Measurements from ENCODE around the gene PHLDA2. TPM values are rescaled to one million over a fixed set of nuclear protein-coding genes. Genes with fewer than 3 reads are reported as not detected.
A peak's percentile ranks its signal among the peaks of the same experiment; 100 is the strongest.

PHLDA2 gene
- total and polyA plus RNA-seq, 9 of the 15 experiments (the other 6 are each of a cell fraction or from before 2014, with no cell fraction given), result 0.43 to 42.4 (median 4.7) TPM

GRCh38 chr11:2901854-2902783 is 27.1 kb downstream of the PHLDA2 start:
- ATAC-seq (peak; percentile 97), FAIRE-seq (peak; percentile 85), DNase-seq (ENCODE audit: extremely low read depth in 1 of 4, low spot score in 3 of 4) (peak; percentile 96 to 98 (median 97))
- H3K9me3 ChIP-seq (replicated peaks; ENCODE audit: control insufficient read depth, insufficient read depth, low read depth, low read length), result no peaks in the 10 kb centered on the region
- peak overlapping the region; percentile 87 for H3K27ac ChIP-seq (ENCODE audit: extremely low read depth, low read depth, low read length)
- H3K4me1 ChIP-seq (replicated peaks in 1 of 2; ENCODE audit: control insufficient read depth in 2 of 2, insufficient read depth in 2 of 2, low read length in 2 of 2), result peaks cover 33 to 68% of the 10 kb centered on the region in 2 experiments
- WGBS (ENCODE audit: insufficient coverage, low coverage, missing lambda C conversion rate), result 4% methylated on average over 27 of the region's 58 CpGs
- POLR2A ChIA-PET, result interaction anchor here (0.6 to 1.1 kb wide), 3 partner anchors 27 to 42 kb away, joined by 3 to 5 read pairs (median 4); partner anchors contain the start of gene PHLDA2
- peak overlapping the region; percentile 89 for H3K4me2 ChIP-seq (ENCODE audit: insufficient read depth, low read length)
- intact Hi-C loops (cut with micrococcal nuclease), result no loop called here
- 0 out of 3 replicates have a peak, but pooled peaks cover 2% of the 10 kb centered on the region for H3K79me2 ChIP-seq (ENCODE audit: control insufficient read depth, insufficient read depth, low read length)
- H4K20me1 ChIP-seq (replicated peaks; ENCODE audit: control insufficient read depth, insufficient read depth, low read length), result no peaks in the 10 kb centered on the region
- CTCF ChIA-PET (ENCODE audit: low intra/inter-chr PET ratio), result no interaction called here
- peak overlapping the region; percentile 88 for H2AFZ ChIP-seq (ENCODE audit: low read depth, low read length)
- H3K9me1 ChIP-seq (ENCODE audit: control insufficient read depth, insufficient read depth, low read length), result no peaks in the 10 kb centered on the region
- in situ Hi-C loops (cut with MboI), result no loop called here
- no peaks in the 10 kb centered on the region for H3K36me3 ChIP-seq (ENCODE audit: control insufficient read depth, insufficient read depth, low read length)
- H3K9ac ChIP-seq (ENCODE audit: insufficient read depth in 1 of 2, low read depth in 2 of 2, low read length in 2 of 2), result peak overlapping the region; percentile 74 to 92
- H3K4me3 ChIP-seq, result peak overlapping the region; percentile 87
- no peaks in the 10 kb centered on the region for H3K27me3 ChIP-seq (ENCODE audit: control insufficient read depth in 2 of 2, insufficient read depth in 2 of 2, low read length in 2 of 2)
- TSS peak; percentile 37 for BruUV-seq (replicated peaks)
- TF ChIP-seq NELFE (IDR thresholded peaks at IDR 0.05; ENCODE audit: insufficient read depth, insufficient read length) (no peak), CBX8 (IDR thresholded peaks at IDR 0.05; ENCODE audit: borderline replicate concordance, extremely low read depth, low read depth, low read length, poor library complexity, severe bottlenecking) (no peak), NFATC3 (IDR thresholded peaks at IDR 0.05) (no peak), RB1 (IDR thresholded peaks at IDR 0.05; ENCODE audit: low read depth) (peak; percentile 67), DPF2 (IDR thresholded peaks at IDR 0.05) (no peak; the same call in 1 of the 2 replicates), LARP7 (IDR thresholded peaks at IDR 0.05) (no peak), ZC3H8 (IDR thresholded peaks at IDR 0.05) (no peak), DEAF1 (CRISPR knock-in tag; IDR thresholded peaks at IDR 0.05) (no peak), CHAMP1 (IDR thresholded peaks at IDR 0.05) (no peak), HNRNPK (IDR thresholded peaks at IDR 0.05; ENCODE audit: low read depth, low read length, poor library complexity, severe bottlenecking) (no peak), PHB2 (IDR thresholded peaks at IDR 0.05; ENCODE audit: low read depth) (no peak), FOXP4 (CRISPR knock-in tag; IDR thresholded peaks at IDR 0.05; ENCODE audit: borderline replicate concordance) (no peak), ZNF324 (CRISPR knock-in tag; IDR thresholded peaks at IDR 0.05) (no peak), ZNF316 (IDR thresholded peaks at IDR 0.05) (peak; percentile 65), PHF21A (IDR thresholded peaks at IDR 0.05; ENCODE audit: borderline replicate concordance, low read depth) (no peak), NFE2 (IDR thresholded peaks at IDR 0.05; ENCODE audit: low read depth) (peak; percentile 79)

Data from K562 (cell line).